H7 (cell line): ENCODE results near the gene THSD4. TPM values are rescaled to one million over a fixed set of nuclear protein-coding genes. Genes with fewer than 3 reads are reported as not detected.

Experiments used
- DNase-seq: peaks from one replicate; pipeline ENCODE4 v3.0.0; 2012
- H3K27me3 ChIP-seq: 2 replicates; pipeline ENCODE4 v1.6.0; 2011; ENCODE audit warnings: mild to moderate bottlenecking, low read length; ENCODE audit not compliant: control insufficient read depth, insufficient read depth
- H3K36me3 ChIP-seq: replicated peaks from 2 replicates; pipeline ENCODE4 v1.5.1; 2011; ENCODE audit warnings: low read length; ENCODE audit not compliant: control insufficient read depth, insufficient read depth
- H3K4me3 ChIP-seq: 2 replicates; pipeline ENCODE4 v1.5.1; 2011; ENCODE audit warnings: low read depth, mild to moderate bottlenecking, control low read depth, low read length, moderate library complexity; ENCODE audit not compliant: insufficient read depth
- total RNA-seq: library from RNA; depleted of rRNA; stranded (reverse); fragments of >200 nt; shearing (Covaris generic); gene quantifications from 2 replicates; pipeline ENCODE4 v1.2.3, GENCODE V29; 2014

The THSD4 gene
- total RNA-seq, 1 experiment from 2014 or later: 3.9 TPM

- H3K36me3 ChIP-seq: no peaks in the 10 kb centered on the region
- no peak overlapping the region for H3K4me3 ChIP-seq
- H3K27me3 ChIP-seq: no peaks in the 10 kb centered on the region
- no peak for DNase-seq
These were observed 124.5 kb downstream of the THSD4 start for GRCh38 chr15:71239592-71240364.

- Histone ChIP-seq H3K4me3 (no peak overlapping the region), H3K27me3 (no peaks in the 10 kb centered on the region), H3K36me3 (no peaks in the 10 kb centered on the region; the same call in 1 of the 2 replicates)
- no peak for DNase-seq
These were observed 127.0 kb downstream of the THSD4 start for GRCh38 chr15:71242292-71242691.

GRCh38 chr15:71244250-71244649 is 129.0 kb downstream of the THSD4 start:
- Histone ChIP-seq H3K27me3 (no peaks in the 10 kb centered on the region), H3K36me3 (no peaks in the 10 kb centered on the region; the same call in 1 of the 2 replicates), H3K4me3 (no peak overlapping the region)
- DNase-seq: no peak

GRCh38 chr15:71245588-71245987 is 130.3 kb downstream of the THSD4 start:
- DNase-seq: no peak

GRCh38 chr15:71248386-71248785 is 133.1 kb downstream of the THSD4 start:
- Histone ChIP-seq H3K27me3 (no peaks in the 10 kb centered on the region), H3K4me3 (no peak overlapping the region), H3K36me3 (no peaks in the 10 kb centered on the region; the same call in 1 of the 2 replicates)
- no peak for DNase-seq

More at GRCh38 chr15:71245588-71245987, 130.3 kb downstream of the THSD4 start:
- no peak overlapping the region for H3K4me3 ChIP-seq
- H3K27me3 ChIP-seq: no peaks in the 10 kb centered on the region
- H3K36me3 ChIP-seq: no peaks in the 10 kb centered on the region; the same call in 1 of the 2 replicates

- Histone ChIP-seq H3K27me3 (no peaks in the 10 kb centered on the region), H3K36me3 (no peaks in the 10 kb centered on the region; the same call in 1 of the 2 replicates), H3K4me3 (no peak overlapping the region)
- DNase-seq: no peak
These were observed 134.7 kb downstream of the THSD4 start for GRCh38 chr15:71249986-71250385.

GRCh38 chr15:71250936-71251583 is 135.8 kb downstream of the THSD4 start:
- Histone ChIP-seq H3K4me3 (no peak overlapping the region), H3K27me3 (no peaks in the 10 kb centered on the region), H3K36me3 (no peaks in the 10 kb centered on the region)
- DNase-seq: no peak

- H3K4me3 ChIP-seq: no peak overlapping the region
- no peaks in the 10 kb centered on the region for H3K36me3 ChIP-seq
- DNase-seq: no peak
- H3K27me3 ChIP-seq: no peaks in the 10 kb centered on the region
These were observed 136.3 kb downstream of the THSD4 start for GRCh38 chr15:71251584-71252043.

GRCh38 chr15:71252044-71252739 is 136.9 kb downstream of the THSD4 start:
- Histone ChIP-seq H3K36me3 (no peaks in the 10 kb centered on the region), H3K4me3 (no peak overlapping the region), H3K27me3 (no peaks in the 10 kb centered on the region)
- no peak for DNase-seq

GRCh38 chr15:71252740-71253047 is 137.4 kb downstream of the THSD4 start:
- Histone ChIP-seq H3K36me3 (no peaks in the 10 kb centered on the region), H3K27me3 (no peaks in the 10 kb centered on the region), H3K4me3 (no peak overlapping the region)
- no peak for DNase-seq

GRCh38 chr15:71254491-71254890 is 139.2 kb downstream of the THSD4 start:
- Histone ChIP-seq H3K27me3 (no peaks in the 10 kb centered on the region), H3K4me3 (no peak overlapping the region), H3K36me3 (0 out of 2 replicates have a peak, but pooled peaks cover 1% of the 10 kb centered on the region)
- no peak for DNase-seq

GRCh38 chr15:71256934-71257664 is 141.8 kb downstream of the THSD4 start:
- H3K36me3 ChIP-seq: 0 out of 2 replicates have a peak, but pooled peaks cover 1% of the 10 kb centered on the region
- no peak for DNase-seq
- no peak overlapping the region for H3K4me3 ChIP-seq
- H3K27me3 ChIP-seq: no peaks in the 10 kb centered on the region

- Histone ChIP-seq H3K27me3 (no peaks in the 10 kb centered on the region), H3K4me3 (no peak overlapping the region), H3K36me3 (0 out of 2 replicates have a peak, but pooled peaks cover 1% of the 10 kb centered on the region)
- no peak for DNase-seq
These were observed 144.6 kb downstream of the THSD4 start for GRCh38 chr15:71259866-71260265.

- Histone ChIP-seq H3K27me3 (no peaks in the 10 kb centered on the region), H3K36me3 (0 out of 2 replicates have a peak, but pooled peaks cover 1% of the 10 kb centered on the region), H3K4me3 (no peak overlapping the region)
- no peak for DNase-seq
These were observed 146.1 kb downstream of the THSD4 start for GRCh38 chr15:71261418-71261817.
